Activated T-helper 1 cell treated with anti-CD3 and anti-CD28 coated beads, Interleukin-12 subunit alpha, Interleukin-12 subunit beta, Interleukin-2, Interleukin-4 antibody, amounts not matched to agents 30 ng/mL and 10 ng/mL and 1 ng/mL, durations not matched to agents 14 hours and 24 hours and 36 hours (primary cell): Measurements from ENCODE around the gene SLC6A19. TPM values are rescaled to one million over a fixed set of nuclear protein-coding genes. Genes with fewer than 3 reads are reported as not detected.
"Not testable (repeated sequence)": the region's sequence is repeated elsewhere in the genome, so short reads cannot be mapped to it uniquely, and the experiment has no call there.

Source experiments
- DNase-seq: peaks from one replicate; pipeline ENCODE4 v3.0.0; 2021; ENCODE audit warnings: low spot score
- H3K27ac Mint-ChIP-seq: one replicate; pipeline ENCODE4 v1.8.0; 2021; ENCODE audit warnings: mild to moderate bottlenecking, mixed read lengths
- H3K27me3 Mint-ChIP-seq: one replicate; pipeline ENCODE4 v1.8.0; 2022; ENCODE audit warnings: mild to moderate bottlenecking, moderate library complexity, mixed read lengths; ENCODE audit not compliant: insufficient read depth
- H3K36me3 Mint-ChIP-seq: one replicate; pipeline ENCODE4 v1.8.0; 2021; ENCODE audit warnings: low read depth, mixed read lengths
- H3K4me1 Mint-ChIP-seq: one replicate; pipeline ENCODE4 v1.8.0; 2021; ENCODE audit warnings: low read depth, mixed read lengths
- H3K4me3 Mint-ChIP-seq: one replicate; pipeline ENCODE4 v1.8.0; 2021; ENCODE audit warnings: mild to moderate bottlenecking, moderate library complexity, mixed read lengths
- H3K9me3 Mint-ChIP-seq: one replicate; pipeline ENCODE4 v1.8.0; 2021; ENCODE audit warnings: mixed read lengths
- intact Hi-C: fragments of 100-400 bp; cut with micrococcal nuclease; formaldehyde crosslinking; loops from one replicate; pipeline ENCODE4 v1.15.1; 2024
- total RNA-seq: library from RNA; stranded (reverse); gene quantifications from 2 replicates; pipeline ENCODE4 v1.2.3, GENCODE V29; 2022

Gene SLC6A19
- total RNA-seq, 1 donor from 2014 or later = not detected

GRCh38 chr5:1222621-1223277 is 21.4 kb downstream of the SLC6A19 start:
- no peaks in the 10 kb centered on the region for H3K27me3 Mint-ChIP-seq
- no peak overlapping the region for H3K27ac Mint-ChIP-seq
- intact Hi-C loops = no loop called here
- no peak overlapping the region for H3K4me3 Mint-ChIP-seq
- no peaks in the 10 kb centered on the region for H3K36me3 Mint-ChIP-seq
- DNase-seq = no peak
- peaks cover 3% of the 10 kb centered on the region for H3K4me1 Mint-ChIP-seq
- H3K9me3 Mint-ChIP-seq = no peaks in the 10 kb centered on the region

DNA sequence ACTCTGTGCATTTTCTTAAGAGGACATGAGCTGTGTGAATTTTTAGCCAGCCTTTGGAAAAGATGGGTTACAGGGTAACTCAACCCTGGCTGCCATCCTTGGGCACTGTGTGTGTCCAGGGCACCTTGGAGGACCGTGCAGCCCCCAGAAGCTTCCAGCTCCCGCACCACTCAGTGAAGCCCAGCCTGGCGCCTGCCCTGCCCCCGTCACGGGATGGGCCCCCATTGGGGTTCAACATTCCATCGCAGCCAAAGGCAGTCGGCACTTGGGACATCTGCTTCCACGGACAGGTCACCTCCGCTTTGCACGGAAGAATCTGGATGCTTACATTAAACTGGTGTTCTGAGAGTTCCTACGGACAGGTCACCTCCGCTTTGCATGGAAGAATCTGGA is 21.9 kb downstream of the SLC6A19 start:
- H3K9me3 Mint-ChIP-seq = no peaks in the 10 kb centered on the region
- H3K27ac Mint-ChIP-seq = no peak overlapping the region
- DNase-seq = no peak
- no peak overlapping the region for H3K4me3 Mint-ChIP-seq
- peaks cover 3% of the 10 kb centered on the region for H3K4me1 Mint-ChIP-seq
- intact Hi-C loops = no loop called here
- no peaks in the 10 kb centered on the region for H3K27me3 Mint-ChIP-seq
- H3K36me3 Mint-ChIP-seq = no peaks in the 10 kb centered on the region

DNA sequence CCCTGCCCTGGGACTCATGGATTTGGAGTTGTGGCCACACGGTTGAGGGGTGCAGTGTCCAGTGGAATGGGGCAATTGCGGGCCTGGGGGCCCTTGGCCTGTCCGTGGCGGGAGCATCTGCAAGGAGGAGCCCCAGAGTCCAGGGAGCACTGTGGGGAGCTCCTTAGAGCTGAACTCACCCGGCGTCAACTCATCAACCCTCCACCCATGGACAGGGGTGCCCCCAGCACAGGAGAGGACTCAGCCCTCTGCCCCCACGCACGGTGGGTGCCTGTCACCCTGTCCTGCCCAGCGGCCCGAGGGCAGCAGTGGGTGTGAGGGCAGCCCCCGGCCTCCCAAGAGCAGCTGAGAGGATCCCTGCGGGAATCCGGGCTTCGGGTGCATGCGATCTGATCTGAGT is 23.2 kb downstream of the SLC6A19 start:
- intact Hi-C loops = no loop called here
- Mint-ChIP-seq H3K27me3 (peaks cover 4% of the 10 kb centered on the region), H3K9me3 (no peaks in the 10 kb centered on the region), H3K4me3 (no peak overlapping the region), H3K27ac (no peak overlapping the region), H3K36me3 (no peaks in the 10 kb centered on the region), H3K4me1 (peaks cover 3% of the 10 kb centered on the region)
- DNase-seq = no peak

GRCh38 chr5:1225081-1225480 is 23.7 kb downstream of the SLC6A19 start, which contains the start of gene SLC6A18:
Gene SLC6A18, plus strand, starts transcription at chr5:1225381. Its CDS starts 97 bp downstream, at chr5:1225478.
- no peak for DNase-seq
- H3K4me3 Mint-ChIP-seq = no peak within 1 kb of the TSS
- no peak within 1 kb of the TSS for H3K27ac Mint-ChIP-seq
- no peaks in the 10 kb centered on the region for H3K36me3 Mint-ChIP-seq
- H3K9me3 Mint-ChIP-seq = no peaks in the 10 kb centered on the region
- H3K27me3 Mint-ChIP-seq = peaks cover 4% of the 10 kb centered on the region
- intact Hi-C loops = no loop called here
- H3K4me1 Mint-ChIP-seq = peaks cover 3% of the 10 kb centered on the region

DNA sequence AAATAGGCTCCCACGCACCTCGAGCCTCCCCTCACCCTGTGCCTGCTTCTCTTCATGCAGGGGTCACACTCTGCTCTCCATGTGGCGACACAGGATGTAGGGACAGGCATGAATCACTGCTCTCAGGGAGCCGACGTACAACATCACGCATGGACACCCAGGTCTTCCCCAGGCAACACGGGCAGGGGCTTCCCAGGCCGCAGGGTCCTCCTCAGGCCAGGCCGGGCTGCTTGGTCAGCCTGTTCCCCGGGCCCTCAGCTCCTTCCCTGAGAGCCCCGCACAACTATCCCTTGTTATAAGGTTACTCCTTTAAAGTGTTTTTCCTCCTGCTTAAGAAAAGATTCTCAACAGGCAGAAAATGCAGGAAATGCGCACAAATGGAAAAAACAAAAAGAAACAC is 24.8 kb downstream of the SLC6A19 start:
- no peak overlapping the region for H3K27ac Mint-ChIP-seq
- H3K4me3 Mint-ChIP-seq = no peak overlapping the region
- H3K4me1 Mint-ChIP-seq = peaks cover 3% of the 10 kb centered on the region
- no peaks in the 10 kb centered on the region for H3K9me3 Mint-ChIP-seq
- H3K27me3 Mint-ChIP-seq = peaks cover 4% of the 10 kb centered on the region
- no peak for DNase-seq
- intact Hi-C loops = no loop called here
- no peaks in the 10 kb centered on the region for H3K36me3 Mint-ChIP-seq

DNA sequence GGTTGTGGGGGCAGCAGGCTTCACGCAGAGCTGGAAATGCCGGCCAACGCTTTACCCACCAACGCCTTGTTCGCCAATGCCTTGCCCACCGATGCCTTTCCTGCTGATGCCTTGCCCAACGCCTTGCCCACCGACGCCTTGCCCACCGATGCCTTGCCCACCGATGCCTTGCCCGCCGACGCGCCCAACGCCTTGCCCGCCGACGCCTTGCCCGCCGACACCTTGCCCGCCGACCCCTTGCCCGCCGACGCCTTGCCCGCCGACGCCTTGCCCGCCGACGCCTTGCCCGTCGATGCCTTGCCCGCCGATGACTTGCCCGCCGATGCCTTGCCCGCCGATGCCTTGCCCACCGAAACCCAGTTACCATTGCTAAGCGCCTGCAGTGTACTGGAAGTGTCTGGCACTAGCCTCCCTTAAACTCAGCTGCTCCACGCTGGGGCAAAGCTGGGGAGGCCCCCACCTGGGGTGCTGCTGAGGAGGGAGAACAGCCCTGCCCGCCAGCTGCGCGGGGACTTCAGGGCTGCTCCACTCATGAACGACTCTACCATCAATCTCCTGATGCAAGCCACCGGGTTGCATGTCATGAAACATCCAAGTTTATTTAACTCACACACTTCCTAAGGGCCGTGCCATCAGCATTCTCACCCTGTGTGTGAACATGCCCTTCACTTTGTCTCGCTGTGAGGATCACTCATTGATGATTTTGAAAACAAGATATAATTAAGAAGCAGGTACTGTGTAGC is 25.6 kb downstream of the SLC6A19 start:
- Mint-ChIP-seq H3K9me3 (no peaks in the 10 kb centered on the region), H3K27me3 (peaks cover 4% of the 10 kb centered on the region), H3K4me3 (no peak overlapping the region), H3K4me1 (peaks cover 3% of the 10 kb centered on the region), H3K27ac (no peak overlapping the region), H3K36me3 (no peaks in the 10 kb centered on the region)
- DNase-seq = no peak
- intact Hi-C loops = no loop called here

DNA sequence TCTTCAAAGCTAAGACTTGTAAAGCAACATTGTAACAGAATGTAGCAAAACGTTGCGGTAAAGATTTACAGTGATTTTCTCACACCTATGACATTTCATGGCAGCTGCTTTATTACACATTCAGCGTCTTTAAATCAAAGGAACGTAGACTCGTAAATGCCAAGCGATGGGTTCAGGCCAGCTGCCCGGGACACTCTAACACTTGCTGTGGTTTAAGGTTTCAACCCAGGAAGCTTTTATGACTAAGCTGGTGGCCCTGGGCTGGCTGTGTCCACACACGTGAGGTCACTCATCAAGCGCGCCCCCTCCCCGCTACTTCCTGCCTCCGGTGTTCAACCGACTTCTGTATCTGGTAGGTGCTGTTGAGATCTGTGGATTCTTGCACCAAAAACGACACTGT is 26.3 kb downstream of the SLC6A19 start:
- intact Hi-C loops = no loop called here
- no peak overlapping the region for H3K27ac Mint-ChIP-seq
- H3K4me3 Mint-ChIP-seq = no peak overlapping the region
- no peaks in the 10 kb centered on the region for H3K36me3 Mint-ChIP-seq
- H3K27me3 Mint-ChIP-seq = peaks cover 4% of the 10 kb centered on the region
- DNase-seq = no peak
- peaks cover 3% of the 10 kb centered on the region for H3K4me1 Mint-ChIP-seq
- H3K9me3 Mint-ChIP-seq = no peaks in the 10 kb centered on the region

DNA sequence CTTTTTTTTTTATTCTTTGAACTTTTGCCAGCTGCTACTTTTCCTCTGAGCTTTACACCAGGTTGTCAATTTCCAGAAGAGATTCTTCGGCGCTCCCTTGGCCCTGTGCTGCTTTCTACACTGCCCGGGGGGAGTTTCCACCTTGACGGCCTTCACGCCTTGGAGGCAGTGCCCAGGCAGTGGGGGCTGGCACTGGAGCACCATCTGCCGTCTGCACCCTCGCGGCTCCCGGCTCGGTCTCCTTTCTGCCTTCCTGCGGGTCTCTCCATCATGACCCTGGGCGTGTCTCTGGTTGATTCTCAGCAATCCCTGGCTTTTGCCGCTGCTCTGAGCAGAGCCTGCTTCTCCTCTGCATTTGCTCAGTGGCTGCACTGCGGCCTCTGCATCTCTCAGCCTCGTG is 26.7 kb downstream of the SLC6A19 start:
- no peak overlapping the region for H3K4me3 Mint-ChIP-seq
- H3K27me3 Mint-ChIP-seq = peaks cover 4% of the 10 kb centered on the region
- no peak overlapping the region for H3K27ac Mint-ChIP-seq
- H3K36me3 Mint-ChIP-seq = no peaks in the 10 kb centered on the region
- no peak for DNase-seq
- H3K4me1 Mint-ChIP-seq = peaks cover 3% of the 10 kb centered on the region
- intact Hi-C loops = no loop called here
- H3K9me3 Mint-ChIP-seq = no peaks in the 10 kb centered on the region

- H3K27me3 Mint-ChIP-seq, H3K9me3 Mint-ChIP-seq, intact Hi-C loops: not testable (repeated sequence)
These were observed 27.6 kb downstream of the SLC6A19 start for GRCh38 chr5:1229023-1229422.

GRCh38 chr5:1229822-1230221 is 28.4 kb downstream of the SLC6A19 start:
- no peak overlapping the region for H3K27ac Mint-ChIP-seq
- no peaks in the 10 kb centered on the region for H3K9me3 Mint-ChIP-seq
- H3K4me3 Mint-ChIP-seq = no peak overlapping the region
- H3K4me1 Mint-ChIP-seq = peaks cover 3% of the 10 kb centered on the region
- no peaks in the 10 kb centered on the region for H3K36me3 Mint-ChIP-seq
- intact Hi-C loops = no loop called here
- H3K27me3 Mint-ChIP-seq = peaks cover 4% of the 10 kb centered on the region
- no peak for DNase-seq

More at GRCh38 chr5:1229023-1229422, 27.6 kb downstream of the SLC6A19 start:
- DNase-seq, H3K36me3 Mint-ChIP-seq, H3K4me1 Mint-ChIP-seq, H3K4me3 Mint-ChIP-seq, H3K27ac Mint-ChIP-seq: not testable (repeated sequence)

- intact Hi-C loops = no loop called here
- no peaks in the 10 kb centered on the region for H3K9me3 Mint-ChIP-seq
- H3K27me3 Mint-ChIP-seq = peaks cover 4% of the 10 kb centered on the region
- DNase-seq = no peak
- no peaks in the 10 kb centered on the region for H3K36me3 Mint-ChIP-seq
- H3K27ac Mint-ChIP-seq = no peak overlapping the region
- H3K4me3 Mint-ChIP-seq = no peak overlapping the region
- peaks cover 3% of the 10 kb centered on the region for H3K4me1 Mint-ChIP-seq
These were observed 29.2 kb downstream of the SLC6A19 start for GRCh38 chr5:1230551-1230950.

DNA sequence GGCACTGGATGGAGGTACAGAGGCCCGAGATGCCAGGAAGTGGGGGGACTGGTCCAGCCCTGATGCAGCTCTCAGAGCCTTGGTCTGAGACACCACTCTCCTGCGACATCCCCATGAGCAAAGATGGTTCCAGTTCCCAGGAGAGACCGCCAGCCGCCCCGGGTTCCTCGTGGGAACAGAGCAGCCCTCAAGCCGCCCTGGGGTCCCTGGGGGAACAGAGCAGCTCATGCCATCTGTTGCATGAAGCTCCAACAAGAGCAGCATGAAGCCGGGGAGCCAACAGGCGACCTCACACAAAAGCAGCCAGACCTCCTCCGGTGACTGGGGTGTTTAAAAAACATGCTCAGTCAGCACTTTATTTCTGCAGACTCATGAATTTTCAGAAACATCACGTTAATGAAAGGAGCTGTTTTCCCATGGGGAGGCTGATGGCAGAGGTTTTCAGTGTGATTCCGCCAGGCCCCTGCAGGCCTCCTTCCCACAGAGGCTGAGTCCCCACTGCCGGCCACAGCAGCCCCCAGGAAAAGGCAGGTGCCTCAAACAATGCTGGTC is 30.0 kb downstream of the SLC6A19 start:
- H3K4me1 Mint-ChIP-seq = peaks cover 3% of the 10 kb centered on the region

GRCh38 chr5:1232780-1233179 is 31.4 kb downstream of the SLC6A19 start:
- intact Hi-C loops = no loop called here
- peaks cover 4% of the 10 kb centered on the region for H3K27me3 Mint-ChIP-seq
- no peaks in the 10 kb centered on the region for H3K4me1 Mint-ChIP-seq
- no peak for DNase-seq
- H3K27ac Mint-ChIP-seq = no peak overlapping the region
- peaks cover 11% of the 10 kb centered on the region for H3K9me3 Mint-ChIP-seq
- H3K36me3 Mint-ChIP-seq = no peaks in the 10 kb centered on the region
- H3K4me3 Mint-ChIP-seq = no peak overlapping the region

More for the DNA sequence above, 30.0 kb downstream of the SLC6A19 start:
- DNase-seq = no peak
- intact Hi-C loops = no loop called here
- no peaks in the 10 kb centered on the region for H3K36me3 Mint-ChIP-seq
- no peak overlapping the region for H3K4me3 Mint-ChIP-seq
- no peak overlapping the region for H3K27ac Mint-ChIP-seq
- peaks cover 8% of the 10 kb centered on the region for H3K9me3 Mint-ChIP-seq
- peaks cover 4% of the 10 kb centered on the region for H3K27me3 Mint-ChIP-seq
